ENCODE results near the gene TOLLIP. TPM values are rescaled to one million over a fixed set of nuclear protein-coding genes. Genes with fewer than 3 reads are reported as not detected.

The TOLLIP gene
- total and polyA plus RNA-seq, 9 of the 15 experiments (the other 6 are each of a cell fraction or from before 2014, with no cell fraction given), result 0.23 to 22.8 (median 7.1) TPM

- TF ChIP-seq ZNF639 (CRISPR knock-in tag; conservative IDR thresholded peaks at IDR 0.05 in 1 of 2, IDR thresholded peaks at IDR 0.05 in 1 of 2) (no peak), HINFP (tag; conservative IDR thresholded peaks at IDR 0.05; ENCODE audit: low read depth) (no peak), ZNF253 (CRISPR knock-in tag; conservative IDR thresholded peaks at IDR 0.05) (no peak), UBTF (IDR thresholded peaks at IDR 0.05; ENCODE audit: borderline replicate concordance in 1 of 2, low read depth in 2 of 2, low read length in 2 of 2) (no peak), ZNF589 (CRISPR knock-in tag; IDR thresholded peaks at IDR 0.05; ENCODE audit: low read depth) (no peak), TARDBP (IDR thresholded peaks at IDR 0.05) (no peak), THAP12 (CRISPR knock-in tag; IDR thresholded peaks at IDR 0.05) (no peak), MAX (CRISPR knock-in tag; IDR thresholded peaks at IDR 0.05) (0 out of 2 replicates have a peak, but pooled peaks have one; percentile 31), KLF1 (tag; IDR thresholded peaks at IDR 0.05) (no peak), GTF2B (IDR thresholded peaks at IDR 0.05; ENCODE audit: extremely low read depth, insufficient read length) (no peak), FOXJ2 (tag; IDR thresholded peaks at IDR 0.05) (no peak), ZNF280B (CRISPR knock-in tag; IDR thresholded peaks at IDR 0.05) (no peak), USF1 (CRISPR knock-in tag; IDR thresholded peaks at IDR 0.05) (0 out of 2 replicates have a peak, but pooled peaks have one; percentile 28), NONO (IDR thresholded peaks at IDR 0.05; ENCODE audit: low read depth in 2 of 2, low read length in 1 of 2) (no peak), ZNF408 (CRISPR knock-in tag; IDR thresholded peaks at IDR 0.05; ENCODE audit: low read depth) (no peak)
These were observed 48.9 kb upstream of the TOLLIP start (continued) for GRCh38 chr11:1358286-1358685.

Data from K562 (cell line).